ENCODE data around the gene HSPA12A.

Gene HSPA12A

DNA sequence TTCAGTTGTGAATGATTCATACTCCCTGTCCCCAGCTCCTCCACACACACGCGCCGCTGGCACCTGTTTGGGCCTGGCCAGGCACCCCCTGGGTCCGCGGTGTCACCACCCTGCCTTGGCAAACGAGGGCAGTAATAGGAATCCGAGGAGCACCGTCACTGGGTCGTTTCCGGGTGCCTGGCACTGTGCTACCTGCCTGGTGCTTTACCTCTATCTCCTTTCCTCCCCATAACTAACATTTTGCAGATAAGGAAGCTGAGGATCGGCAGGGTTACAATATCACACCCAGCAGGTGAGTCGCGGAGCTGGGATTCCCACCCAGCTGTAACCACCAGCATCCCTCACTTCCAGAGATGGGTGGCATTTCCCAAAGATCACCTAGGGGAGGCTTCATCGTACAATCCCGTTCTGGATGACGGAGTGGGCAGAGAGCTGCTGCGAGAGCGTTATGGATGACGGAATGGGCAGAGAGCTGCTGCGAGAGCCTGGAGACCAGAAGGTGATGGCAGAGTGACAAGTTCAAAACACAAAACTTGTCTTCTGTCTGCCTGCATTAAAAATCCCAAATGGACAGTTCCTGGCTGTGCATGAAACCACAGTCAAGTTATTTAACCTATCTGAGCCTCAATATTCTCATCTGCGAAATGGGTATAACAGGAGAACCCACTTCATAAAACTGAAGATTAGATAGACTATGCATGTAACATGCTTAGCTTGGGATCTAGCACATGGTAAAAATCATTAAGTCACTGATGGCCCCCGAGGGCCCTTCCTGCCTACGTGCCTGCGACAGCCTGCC, 1.1 kb upstream of the HSPA12A start:
- Mint-ChIP-seq H3K36me3 (peaks cover 0 to 3% of the 10 kb centered on the region in 2 donors), H3K4me1 (peaks cover 7 to 10% of the 10 kb centered on the region in 2 donors), H3K27me3 (peaks cover 47 to 65% of the 10 kb centered on the region in 2 donors), H3K27ac (no peak overlapping the region), H3K4me3 (peak overlapping the region; percentile 61 to 67), H3K9me3 (peaks cover 3 to 5% of the 10 kb centered on the region in 2 donors)
- ATAC-seq (replicated peaks) (no peak), DNase-seq (no peak)

DNA sequence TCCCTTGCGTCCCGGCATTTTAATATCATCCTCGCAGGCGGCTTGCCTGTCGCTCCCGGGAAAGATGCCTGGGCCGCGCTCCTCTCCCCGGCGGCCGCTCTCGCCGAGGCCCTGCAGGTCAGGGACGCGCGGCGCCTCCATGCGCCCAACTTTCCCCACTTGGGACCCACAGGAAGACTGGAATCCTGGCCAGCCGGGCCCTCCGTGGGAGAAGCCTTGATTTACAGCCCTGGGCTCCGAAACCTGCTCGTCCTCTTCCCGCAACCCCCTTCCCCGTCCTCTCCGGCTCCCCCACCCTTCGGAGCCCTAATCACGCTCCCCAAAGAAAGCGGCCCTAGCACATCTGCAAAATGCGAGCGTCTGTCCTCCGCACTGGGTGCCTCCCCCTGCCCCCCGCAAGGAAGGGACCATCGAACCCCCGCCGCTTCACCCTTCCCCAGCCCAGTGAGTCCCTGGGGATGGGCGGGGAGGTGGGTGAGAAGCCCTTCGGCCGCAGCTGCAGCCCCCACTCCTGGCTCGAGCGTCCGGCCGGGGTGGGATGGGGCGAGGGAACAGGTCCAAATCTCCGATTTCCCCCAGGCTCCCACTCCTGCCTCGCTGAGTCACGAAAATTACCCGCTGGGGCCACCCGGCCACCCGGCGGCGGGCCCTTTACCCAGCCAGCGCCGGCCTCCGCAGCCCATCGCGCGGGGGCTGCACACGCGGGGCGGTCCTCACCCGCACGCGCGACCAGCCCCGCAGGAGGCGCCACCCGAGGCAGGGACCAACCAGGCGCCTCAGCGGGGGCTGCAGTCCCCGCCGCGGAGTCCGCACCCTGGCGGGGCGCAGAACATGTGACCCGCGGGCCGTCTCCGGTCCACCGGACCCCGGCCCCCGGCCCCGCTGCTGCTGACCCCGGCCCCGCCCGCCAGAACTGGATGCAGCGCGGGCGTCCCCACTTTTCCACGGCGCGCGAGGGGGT, 695 bp downstream of the HSPA12A start:
- Mint-ChIP-seq H3K4me3 (peak overlapping the region; percentile 28 to 41), H3K4me1 (peaks cover 7 to 10% of the 10 kb centered on the region in 2 donors), H3K27me3 (peaks cover 63 to 81% of the 10 kb centered on the region in 2 donors), H3K36me3 (peaks cover 0 to 3% of the 10 kb centered on the region in 2 donors), H3K9me3 (peaks cover 3 to 8% of the 10 kb centered on the region in 2 donors), H3K27ac (no peak overlapping the region)
- no peak for DNase-seq
- peak; percentile 4 to 8 for ATAC-seq (replicated peaks)

DNA sequence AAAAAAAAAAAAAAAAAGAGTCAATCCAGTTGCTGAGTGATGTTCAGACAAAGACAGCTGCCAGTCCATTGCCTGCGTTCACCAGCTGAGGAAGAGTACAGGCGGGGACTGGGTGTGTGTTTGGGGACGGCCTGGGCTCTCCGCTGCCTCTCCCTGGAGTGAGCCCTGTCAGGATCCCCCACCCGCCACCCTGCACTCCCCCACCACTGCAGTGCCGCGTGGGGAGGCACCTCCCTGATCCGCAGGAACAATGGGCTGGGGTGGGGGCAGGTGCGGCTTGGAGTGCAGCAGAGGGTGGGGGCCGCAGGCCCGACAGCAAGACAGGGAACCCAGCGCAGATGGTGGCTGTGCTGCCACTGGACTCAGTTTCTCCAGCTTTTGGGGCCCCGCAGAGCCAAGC, 1.4 kb downstream of the HSPA12A start:
- Mint-ChIP-seq H3K4me3 (no peak overlapping the region), H3K36me3 (peaks cover 0 to 3% of the 10 kb centered on the region in 2 donors)

DNA sequence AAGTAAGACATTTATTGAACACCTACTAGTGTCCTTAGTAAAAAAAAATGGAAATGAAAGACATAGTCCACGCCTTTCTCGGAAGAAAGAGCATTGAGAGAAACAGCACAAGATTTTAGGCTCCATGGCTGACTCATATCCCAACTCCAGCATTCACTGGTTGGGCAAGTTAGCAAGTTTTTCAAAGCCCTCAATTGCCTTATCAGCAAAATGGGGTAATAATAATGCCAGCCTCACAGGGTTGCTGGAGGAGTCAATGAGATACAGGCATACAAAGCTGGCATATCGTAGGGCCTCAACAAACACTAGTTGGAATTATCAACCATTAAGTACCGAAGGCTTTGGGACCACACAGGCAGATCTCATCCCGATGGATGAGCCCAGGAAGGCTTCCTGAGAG, 4.0 kb downstream of the HSPA12A start:
- Mint-ChIP-seq H3K4me3 (no peak overlapping the region), H3K27ac (no peak overlapping the region), H3K4me1 (peaks cover 2 to 9% of the 10 kb centered on the region in 2 donors), H3K36me3 (no peaks in the 10 kb centered on the region), H3K9me3 (peaks cover 0 to 13% of the 10 kb centered on the region in 2 donors), H3K27me3 (peaks cover 42 to 66% of the 10 kb centered on the region in 2 donors)
- no peak for DNase-seq
- ATAC-seq (replicated peaks), result no peak

More for the DNA sequence above, 1.4 kb downstream of the HSPA12A start:
- Mint-ChIP-seq H3K27me3 (peaks cover 64 to 83% of the 10 kb centered on the region in 2 donors), H3K27ac (no peak overlapping the region), H3K9me3 (peaks cover 3 to 13% of the 10 kb centered on the region in 2 donors), H3K4me1 (peaks cover 7 to 10% of the 10 kb centered on the region in 2 donors)
- ATAC-seq (replicated peaks) (no peak), DNase-seq (no peak)

DNA sequence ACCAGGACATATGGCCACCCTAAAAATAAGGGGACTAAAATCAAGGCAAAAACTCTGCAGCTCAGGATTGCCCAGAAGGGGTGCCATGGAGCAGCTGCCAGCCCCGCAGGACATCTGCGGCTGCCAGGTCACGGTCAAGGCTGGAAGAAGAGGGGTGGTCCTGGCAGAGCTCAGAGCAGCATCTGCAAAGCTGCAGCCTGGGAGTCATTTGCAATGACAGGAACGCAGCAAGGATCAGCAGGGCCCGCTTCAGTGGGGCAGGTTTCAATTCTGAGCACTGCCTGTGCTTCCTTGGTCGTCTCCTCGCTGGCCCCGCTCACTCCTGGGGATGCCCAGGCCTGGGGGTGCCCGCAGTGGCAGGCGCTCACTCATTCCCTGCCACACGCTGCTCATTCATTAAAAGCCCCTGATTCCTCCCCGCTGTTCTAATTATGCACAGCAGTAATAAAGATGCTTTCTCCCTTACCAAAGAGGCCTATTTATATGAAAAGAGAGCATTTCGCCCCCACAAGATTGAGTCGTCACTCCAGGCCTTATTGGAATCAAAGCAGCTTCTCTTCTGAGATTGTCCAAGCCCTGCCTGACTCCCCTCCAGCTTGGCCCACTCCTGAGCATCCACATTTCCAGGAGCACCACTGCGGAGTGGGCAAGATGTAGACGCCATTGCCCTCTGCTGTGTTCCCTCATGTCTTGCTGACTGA, 4.6 kb downstream of the HSPA12A start:
- Mint-ChIP-seq H3K27me3 (peaks cover 38 to 66% of the 10 kb centered on the region in 2 donors), H3K27ac (no peak overlapping the region), H3K36me3 (no peaks in the 10 kb centered on the region), H3K4me3 (no peak overlapping the region), H3K9me3 (peaks cover 0 to 13% of the 10 kb centered on the region in 2 donors), H3K4me1 (peaks cover 0 to 6% of the 10 kb centered on the region in 2 donors)
- DNase-seq (no peak), ATAC-seq (replicated peaks) (no peak)

DNA sequence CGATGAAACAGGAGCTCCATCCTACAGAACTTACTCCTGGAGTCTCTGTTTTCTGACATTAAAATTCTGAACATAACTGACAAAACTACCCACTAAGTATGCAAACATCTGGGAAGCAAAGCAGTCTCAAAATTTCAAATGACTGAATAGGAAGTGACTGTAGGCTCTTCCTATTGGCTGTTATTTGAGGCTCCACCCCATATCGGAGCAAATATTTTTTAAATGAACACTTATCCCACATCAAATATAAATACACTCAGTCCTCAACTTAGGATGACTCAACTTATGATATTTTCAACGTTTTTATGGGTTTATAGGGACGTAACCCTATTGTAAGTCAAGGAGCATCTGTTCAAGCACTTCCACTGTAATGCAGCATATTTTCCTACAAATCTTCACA, 8.8 kb downstream of the HSPA12A start:
- H3K9me3 Mint-ChIP-seq, result peaks cover 0 to 13% of the 10 kb centered on the region in 2 donors
- no peak overlapping the region for H3K4me3 Mint-ChIP-seq
- DNase-seq, result no peak
- H3K4me1 Mint-ChIP-seq, result no peaks in the 10 kb centered on the region
- no peak overlapping the region for H3K27ac Mint-ChIP-seq
- ATAC-seq (replicated peaks), result no peak
- H3K36me3 Mint-ChIP-seq, result no peaks in the 10 kb centered on the region
- peaks cover 25 to 37% of the 10 kb centered on the region in 2 donors for H3K27me3 Mint-ChIP-seq

DNA sequence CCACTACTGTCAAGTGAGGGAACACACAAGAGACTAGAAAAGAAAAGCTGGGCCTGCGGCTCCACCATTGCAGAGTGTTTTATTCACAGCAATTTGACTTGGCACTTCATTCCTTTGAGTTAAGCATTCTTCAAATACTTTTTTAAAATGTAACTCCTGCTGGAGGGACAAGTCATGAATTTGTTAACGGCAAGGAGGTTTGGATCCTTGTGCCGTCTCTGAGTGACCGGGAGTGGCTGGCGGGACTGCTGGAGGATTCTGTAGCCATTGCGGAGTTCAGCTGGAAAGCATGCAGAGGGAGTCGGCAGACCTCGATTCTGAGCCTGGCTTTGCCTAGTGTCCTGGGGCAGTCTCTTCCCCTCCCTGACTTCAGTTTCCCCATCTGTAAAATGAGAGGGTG, 9.8 kb downstream of the HSPA12A start:
- no peak overlapping the region for H3K4me3 Mint-ChIP-seq
- ATAC-seq (replicated peaks) (no peak), DNase-seq (no peak)
- H3K4me1 Mint-ChIP-seq, result no peaks in the 10 kb centered on the region
- peaks cover 16 to 27% of the 10 kb centered on the region in 2 donors for H3K27me3 Mint-ChIP-seq
- H3K27ac Mint-ChIP-seq, result no peak overlapping the region
- no peaks in the 10 kb centered on the region for H3K36me3 Mint-ChIP-seq
- peaks cover 0 to 13% of the 10 kb centered on the region in 2 donors for H3K9me3 Mint-ChIP-seq

DNA sequence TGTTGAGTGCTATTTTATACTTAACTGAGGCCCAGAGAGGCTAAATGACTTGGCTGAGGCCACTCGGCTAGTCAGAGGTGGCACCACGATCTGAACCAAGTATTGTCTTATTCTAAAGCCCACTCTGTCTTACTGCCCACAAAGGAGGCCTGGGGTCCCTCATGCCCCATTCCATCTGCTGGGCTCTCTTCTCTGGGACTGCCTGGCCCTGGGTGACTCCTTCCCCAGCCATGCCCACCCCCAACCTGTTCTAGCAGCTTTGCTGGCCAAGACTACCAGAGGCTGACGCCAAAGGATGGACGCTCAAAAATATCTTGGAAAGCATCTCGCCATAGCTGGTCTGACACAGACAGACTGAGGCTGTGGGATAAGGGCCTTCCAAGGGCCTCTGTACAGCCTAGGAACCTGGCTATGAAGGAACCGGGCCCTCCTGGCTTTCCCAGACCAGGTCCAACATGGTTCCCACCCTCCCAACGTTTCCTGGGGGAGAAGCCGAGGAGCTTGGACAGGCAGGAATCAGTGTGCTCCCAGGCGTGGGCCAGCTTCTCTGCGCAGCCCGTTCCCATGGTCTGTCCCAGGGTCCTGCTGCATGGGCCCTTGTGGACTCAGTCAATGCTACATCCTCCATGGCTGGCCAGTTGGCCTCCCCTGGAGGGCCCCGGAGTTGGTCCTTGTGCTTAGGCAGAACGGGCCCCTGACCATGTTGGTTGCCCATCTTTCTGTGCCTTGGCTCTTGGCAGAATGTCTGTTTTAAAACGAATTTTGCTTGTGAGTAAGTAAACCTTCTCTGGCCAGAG, 11.7 kb downstream of the HSPA12A start:
- peaks cover 9 to 20% of the 10 kb centered on the region in 2 donors for H3K27me3 Mint-ChIP-seq
- no peaks in the 10 kb centered on the region for H3K36me3 Mint-ChIP-seq
- peaks cover 2 to 3% of the 10 kb centered on the region in 2 donors for H3K9me3 Mint-ChIP-seq
- no peak overlapping the region for H3K27ac Mint-ChIP-seq
- ATAC-seq (replicated peaks) (no peak), DNase-seq (no peak)
- no peaks in the 10 kb centered on the region for H3K4me1 Mint-ChIP-seq
- no peak overlapping the region for H3K4me3 Mint-ChIP-seq

DNA sequence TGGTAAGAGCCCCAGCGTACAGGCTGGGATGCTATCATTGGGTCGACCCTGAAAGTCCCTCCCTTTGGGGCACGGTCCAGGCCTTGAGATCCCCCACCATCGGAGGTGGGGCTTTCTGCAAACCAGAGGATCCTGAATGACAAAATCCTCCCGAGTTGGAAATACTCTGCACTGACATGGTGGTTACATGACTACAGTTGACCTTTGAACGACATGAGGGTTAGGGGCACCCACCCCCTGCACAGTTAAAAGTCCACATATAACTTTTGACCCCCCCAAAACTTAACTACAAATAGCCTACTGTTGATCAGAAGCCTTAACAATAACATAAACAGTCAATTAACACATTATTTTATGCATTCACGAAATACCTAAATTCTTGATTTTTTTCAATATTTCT, 13.1 kb downstream of the HSPA12A start:
- H3K36me3 Mint-ChIP-seq, result no peaks in the 10 kb centered on the region
- peaks cover 0 to 2% of the 10 kb centered on the region in 2 donors for H3K9me3 Mint-ChIP-seq
- ATAC-seq (replicated peaks), result no peak
- no peak overlapping the region for H3K4me3 Mint-ChIP-seq
- H3K4me1 Mint-ChIP-seq, result no peaks in the 10 kb centered on the region
- H3K27me3 Mint-ChIP-seq, result peaks cover 5 to 24% of the 10 kb centered on the region in 2 donors
- no peak for DNase-seq
- no peak overlapping the region for H3K27ac Mint-ChIP-seq

DNA sequence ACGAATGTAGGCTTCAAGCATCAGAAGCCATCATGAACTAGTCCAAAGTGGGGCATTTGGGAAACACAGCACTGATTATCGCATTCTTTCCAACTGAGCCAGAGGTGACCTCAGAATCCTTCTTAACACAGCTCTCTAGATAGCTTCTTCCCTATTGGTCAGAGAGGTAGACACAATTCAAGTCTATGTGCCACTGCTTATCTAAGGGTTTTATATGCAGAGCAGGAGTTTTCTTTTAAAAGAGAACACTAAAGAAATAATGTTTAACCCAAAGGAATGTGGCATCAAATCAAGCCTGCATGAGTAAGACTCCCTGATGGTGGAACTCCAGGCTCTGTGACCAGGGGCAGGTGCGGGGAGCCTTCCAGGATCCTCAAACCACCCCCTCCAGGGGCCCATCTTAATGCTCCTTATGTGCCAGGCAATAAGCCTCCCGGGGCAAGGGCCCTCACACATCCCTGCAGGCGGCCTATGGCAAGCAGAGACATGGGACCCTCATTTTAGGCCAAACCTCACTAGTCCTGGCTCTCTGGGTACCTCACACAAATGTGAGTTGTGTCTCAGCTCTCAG, 13.8 kb downstream of the HSPA12A start:
- peaks cover 5 to 24% of the 10 kb centered on the region in 2 donors for H3K27me3 Mint-ChIP-seq
- no peak for ATAC-seq (replicated peaks)
- no peaks in the 10 kb centered on the region for H3K4me1 Mint-ChIP-seq
- H3K9me3 Mint-ChIP-seq, result peaks cover 0 to 2% of the 10 kb centered on the region in 2 donors
- no peak for DNase-seq
- no peaks in the 10 kb centered on the region for H3K36me3 Mint-ChIP-seq
- H3K4me3 Mint-ChIP-seq, result no peak overlapping the region
- no peak overlapping the region for H3K27ac Mint-ChIP-seq

DNA sequence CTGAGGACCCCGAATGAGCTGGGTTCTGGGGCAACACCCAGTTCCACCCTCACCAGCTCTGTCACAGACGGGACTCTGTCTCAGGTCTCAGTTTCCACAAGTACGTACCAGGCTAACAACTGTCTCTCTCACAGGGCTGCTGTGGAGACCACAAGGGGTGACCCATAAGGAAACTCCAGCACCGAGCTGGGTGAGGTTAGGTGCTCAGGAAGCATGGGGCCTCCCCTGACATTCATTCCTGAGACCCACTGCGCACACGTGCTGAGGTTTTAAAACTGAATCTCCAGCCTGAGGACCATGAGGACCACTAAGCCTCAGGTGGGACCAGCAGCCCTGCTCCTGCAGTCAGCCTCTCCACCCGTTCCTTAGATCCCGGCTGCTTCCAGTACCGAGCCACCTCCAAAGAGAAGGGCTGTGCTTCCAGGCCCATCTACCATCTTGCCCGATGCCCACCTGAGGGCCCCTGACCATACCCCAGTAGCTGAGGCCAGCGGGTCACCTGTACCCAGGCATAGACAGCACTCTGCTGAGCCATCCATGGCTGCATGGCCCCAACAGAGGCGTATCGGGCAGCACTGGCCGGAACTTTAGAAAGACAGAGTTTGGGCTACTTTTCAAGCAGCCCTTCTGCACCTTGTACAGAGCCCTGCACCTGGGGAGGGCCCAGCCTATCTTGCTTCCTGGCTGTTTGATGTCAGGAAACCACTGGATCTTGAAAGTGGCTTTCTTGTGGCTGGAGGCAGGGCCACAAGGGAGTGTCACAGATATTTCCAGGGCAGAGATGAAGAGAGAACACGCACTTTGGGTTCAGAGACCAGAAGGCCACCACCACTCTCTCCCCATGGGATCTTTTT, 18.7 kb downstream of the HSPA12A start:
- H3K27me3 Mint-ChIP-seq, result peaks cover 15 to 27% of the 10 kb centered on the region in 2 donors
- H3K27ac Mint-ChIP-seq, result no peak overlapping the region
- ATAC-seq (replicated peaks), result no peak
- no peak for DNase-seq
- H3K4me3 Mint-ChIP-seq, result no peak overlapping the region
- H3K4me1 Mint-ChIP-seq, result no peaks in the 10 kb centered on the region
- peaks cover 0 to 2% of the 10 kb centered on the region in 2 donors for H3K9me3 Mint-ChIP-seq
- no peaks in the 10 kb centered on the region for H3K36me3 Mint-ChIP-seq

DNA sequence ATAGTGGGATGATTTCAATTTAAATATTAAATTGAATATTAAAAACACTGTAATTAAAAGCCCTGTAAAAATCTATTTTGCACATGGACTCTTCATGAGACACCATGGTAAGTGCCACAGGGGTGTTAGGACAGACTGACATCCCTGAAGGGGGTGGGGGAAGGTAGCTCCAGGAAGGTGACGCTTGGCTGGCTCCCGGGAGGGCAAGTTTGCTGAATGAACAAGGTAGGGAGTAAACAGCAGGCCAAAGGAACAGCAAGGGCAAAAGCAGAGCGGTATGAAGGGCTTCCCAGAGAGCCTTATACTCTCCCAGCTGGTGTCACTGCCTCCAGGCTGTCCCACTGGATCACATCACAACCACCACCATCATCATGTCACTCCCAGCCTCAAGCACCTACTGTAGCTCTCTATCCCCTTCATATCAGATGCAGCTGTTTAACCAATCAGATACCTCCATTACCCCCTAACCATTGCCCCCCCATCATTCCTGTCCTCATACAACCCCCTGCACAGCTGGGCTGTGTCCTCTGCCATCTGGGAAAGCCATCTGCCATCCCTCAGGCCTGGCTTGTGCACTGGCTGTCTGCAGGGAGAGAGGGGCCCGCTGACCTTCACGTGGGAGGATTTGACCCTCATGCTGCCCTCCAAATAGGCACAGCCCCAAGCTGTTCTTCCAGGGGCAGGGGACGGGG, 19.5 kb downstream of the HSPA12A start:
- no peaks in the 10 kb centered on the region for H3K36me3 Mint-ChIP-seq
- no peak overlapping the region for H3K27ac Mint-ChIP-seq

More for the DNA sequence above, 19.5 kb downstream of the HSPA12A start:
- Mint-ChIP-seq H3K4me3 (no peak overlapping the region), H3K4me1 (no peaks in the 10 kb centered on the region), H3K9me3 (peaks cover 0 to 2% of the 10 kb centered on the region in 2 donors), H3K27me3 (peaks cover 15 to 27% of the 10 kb centered on the region in 2 donors)
- DNase-seq (no peak), ATAC-seq (replicated peaks) (no peak)
